Erythroblast (primary cell): ENCODE data around the gene OOEP.

ENCODE experiments used
- DNase-seq, 2 experiments: peaks; one replicate each; lab custom pipeline; 2025; lab: John Stamatoyannopoulos, UW
- GATA1 ChIP-seq: IDR thresholded peaks from 2 replicates; pipeline ENCODE4 v1.6.1; 2011; ENCODE audit warnings: low read depth, mild to moderate bottlenecking, control low read depth, low read length, moderate library complexity
- POLR2A ChIP-seq: IDR thresholded peaks from 2 replicates; pipeline ENCODE4 v1.6.1; 2011; ENCODE audit warnings: mild to moderate bottlenecking, low read length

OOEP gene

GRCh38 chr6:73353636-73354593 is 15.8 kb downstream of the OOEP start, which contains the start of gene DPPA5:
DPPA5 (minus strand) TSS chr6:73354276; CDS start chr6:73354225, 51 bp downstream.
- TF ChIP-seq GATA1, result no peak
- no peak for TF ChIP-seq POLR2A
- DNase-seq, result no peak

DNA sequence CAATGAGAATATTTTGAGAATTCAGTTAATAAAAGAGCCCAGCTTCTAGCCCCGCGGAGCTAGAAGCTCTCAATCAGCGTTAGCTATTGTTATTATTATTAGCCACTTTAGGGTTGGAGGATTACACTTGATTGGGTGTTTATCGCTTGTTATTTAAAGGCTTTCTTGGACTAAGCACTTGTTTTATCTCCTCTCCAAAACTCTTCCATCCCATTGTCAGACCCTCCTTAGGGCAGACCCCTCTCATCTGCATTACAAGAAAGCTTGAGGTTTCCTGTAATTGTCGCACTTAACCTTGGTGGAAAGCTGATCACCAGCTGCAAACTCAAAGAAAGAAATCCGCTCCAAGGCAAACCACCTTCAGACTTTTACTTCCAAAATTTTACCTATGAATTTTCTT is 20.4 kb downstream of the OOEP start:
- no peak for DNase-seq
- TF ChIP-seq POLR2A, result no peak
- TF ChIP-seq GATA1, result no peak

GRCh38 chr6:73348550-73349204 is 21.0 kb downstream of the OOEP start:
- no peak for TF ChIP-seq GATA1
- TF ChIP-seq POLR2A, result no peak
- DNase-seq, result no peak

DNA sequence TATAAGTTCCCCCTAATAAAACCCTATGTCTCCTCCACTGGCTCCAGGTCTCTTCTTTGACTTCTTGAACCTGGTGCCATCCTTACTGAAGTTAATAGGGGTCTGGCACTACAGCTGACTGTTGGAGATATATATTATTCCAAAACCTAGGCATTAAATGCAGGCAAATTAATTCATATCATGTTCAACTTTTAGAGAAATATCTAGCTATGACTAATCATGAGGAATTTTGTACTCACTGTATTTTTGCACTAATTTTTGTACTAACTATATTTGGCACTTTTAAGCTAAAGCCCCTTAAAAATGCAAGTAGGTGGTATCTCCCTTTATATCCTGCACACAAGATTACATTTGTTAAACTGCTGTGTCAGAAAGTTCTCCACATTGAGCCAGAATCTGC is 26.5 kb downstream of the OOEP start:
- TF ChIP-seq GATA1 (no peak), POLR2A (no peak)
- DNase-seq, result no peak

- DNase-seq, result no peak
- no peak for TF ChIP-seq POLR2A
- TF ChIP-seq GATA1, result no peak
These were observed 27.5 kb downstream of the OOEP start for GRCh38 chr6:73342174-73342573.

- no peak for DNase-seq
- no peak for TF ChIP-seq GATA1
- no peak for TF ChIP-seq POLR2A
These were observed 28.4 kb downstream of the OOEP start for GRCh38 chr6:73341335-73341734.

- TF ChIP-seq GATA1 (no peak), POLR2A (no peak)
- no peak for DNase-seq
These were observed 29.6 kb downstream of the OOEP start for GRCh38 chr6:73340048-73340447.

- DNase-seq, result no peak
- TF ChIP-seq GATA1, result no peak
These were observed 30.4 kb downstream of the OOEP start for GRCh38 chr6:73339340-73339739.

GRCh38 chr6:73329201-73329600 is 40.5 kb downstream of the OOEP start:
- no peak for TF ChIP-seq POLR2A
- TF ChIP-seq GATA1, result no peak
- no peak for DNase-seq

DNA sequence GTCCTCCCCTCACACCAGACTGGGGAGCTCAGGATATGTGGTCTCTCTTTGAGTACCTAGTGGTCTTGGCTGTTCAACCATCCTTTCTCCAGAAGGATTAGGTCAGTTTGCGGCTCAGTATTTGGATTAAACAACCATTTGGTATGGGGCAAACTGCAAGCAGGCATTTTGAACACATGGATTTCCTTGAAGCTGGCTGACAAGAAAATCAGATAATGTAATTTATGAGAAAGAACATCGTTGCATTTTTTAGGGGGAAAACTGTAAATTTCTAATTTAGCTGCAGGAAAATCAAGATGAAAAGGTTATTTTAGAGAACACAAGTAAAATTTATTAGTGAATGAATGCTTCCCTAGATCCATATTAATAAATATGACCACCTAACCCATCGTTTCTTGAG is 40.9 kb downstream of the OOEP start:
- no peak for TF ChIP-seq GATA1
- TF ChIP-seq POLR2A, result no peak

DNA sequence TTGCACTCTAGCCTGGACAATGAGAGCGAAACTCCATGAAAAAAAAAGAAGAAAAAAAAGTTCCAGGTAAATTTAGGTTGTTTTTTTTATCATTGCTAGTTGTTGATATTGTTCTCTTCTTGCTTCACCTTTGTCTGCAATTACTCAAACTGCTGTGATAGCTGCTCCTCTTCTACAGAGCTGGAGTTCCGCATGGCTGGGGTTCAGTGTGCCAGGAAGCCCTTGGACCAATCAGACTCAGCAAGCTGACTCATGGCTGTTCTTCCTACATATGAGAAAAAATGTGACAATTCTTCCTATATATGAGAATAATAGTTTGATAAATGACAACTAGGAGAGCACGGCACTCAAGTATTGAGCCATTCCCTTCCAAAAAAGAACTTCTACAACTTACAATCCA is 44.0 kb downstream of the OOEP start:
- no peak for DNase-seq
- TF ChIP-seq POLR2A (no peak), GATA1 (no peak)

More for the DNA sequence above, 40.9 kb downstream of the OOEP start:
- no peak for DNase-seq

- no peak for TF ChIP-seq GATA1
- TF ChIP-seq POLR2A, result no peak
- no peak for DNase-seq
These were observed 46.4 kb downstream of the OOEP start for GRCh38 chr6:73323323-73323722.
